Measurements from ENCODE around the gene CORO2B.

DNA sequence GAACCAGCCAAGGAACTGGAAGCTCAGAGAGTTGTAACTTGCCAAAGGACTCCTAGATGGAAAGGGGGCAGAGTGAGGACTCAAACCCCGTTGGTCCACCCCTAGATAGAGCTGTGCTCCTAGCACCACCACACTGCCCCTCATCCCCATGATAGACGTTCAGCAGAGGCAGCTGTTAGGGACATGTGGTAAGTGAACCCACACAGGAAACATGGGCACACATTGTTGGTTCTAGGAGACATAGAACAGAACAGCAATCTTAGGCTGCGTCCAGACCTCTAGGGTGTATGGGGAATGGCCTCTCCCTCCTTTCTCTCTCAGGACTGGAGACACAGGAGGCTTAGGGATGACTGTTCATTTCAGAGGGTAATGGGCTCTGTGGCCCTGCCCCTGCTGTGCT, 139.2 kb downstream of the CORO2B start:
- TF ChIP-seq, protein P1, sequence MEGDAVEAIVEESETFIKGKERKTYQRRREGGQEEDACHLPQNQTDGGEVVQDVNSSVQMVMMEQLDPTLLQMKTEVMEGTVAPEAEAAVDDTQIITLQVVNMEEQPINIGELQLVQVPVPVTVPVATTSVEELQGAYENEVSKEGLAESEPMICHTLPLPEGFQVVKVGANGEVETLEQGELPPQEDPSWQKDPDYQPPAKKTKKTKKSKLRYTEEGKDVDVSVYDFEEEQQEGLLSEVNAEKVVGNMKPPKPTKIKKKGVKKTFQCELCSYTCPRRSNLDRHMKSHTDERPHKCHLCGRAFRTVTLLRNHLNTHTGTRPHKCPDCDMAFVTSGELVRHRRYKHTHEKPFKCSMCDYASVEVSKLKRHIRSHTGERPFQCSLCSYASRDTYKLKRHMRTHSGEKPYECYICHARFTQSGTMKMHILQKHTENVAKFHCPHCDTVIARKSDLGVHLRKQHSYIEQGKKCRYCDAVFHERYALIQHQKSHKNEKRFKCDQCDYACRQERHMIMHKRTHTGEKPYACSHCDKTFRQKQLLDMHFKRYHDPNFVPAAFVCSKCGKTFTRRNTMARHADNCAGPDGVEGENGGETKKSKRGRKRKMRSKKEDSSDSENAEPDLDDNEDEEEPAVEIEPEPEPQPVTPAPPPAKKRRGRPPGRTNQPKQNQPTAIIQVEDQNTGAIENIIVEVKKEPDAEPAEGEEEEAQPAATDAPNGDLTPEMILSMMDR (IDR thresholded peaks at IDR 0.05; ENCODE audit: borderline replicate concordance, extremely low read depth, low read length, poor library complexity, severe bottlenecking): no peak
- no peak for TF ChIP-seq EZH2 (IDR thresholded peaks at IDR 0.05; ENCODE audit: borderline replicate concordance, low read depth, low read length, severe bottlenecking)

Measured in DND-41 (cell line).